Coronary artery (tissue), 2 donors: ENCODE data around the gene HIVEP1.
"Not testable (repeated sequence)": the region's sequence is repeated elsewhere in the genome, so short reads cannot be mapped to it uniquely, and the experiment has no call there.

Experiments used
- DNase-seq: peaks from one replicate; pipeline ENCODE4 v3.0.0-alpha.2; 2017; ENCODE audit warnings: low spot score
- H3K27ac ChIP-seq, 2 donors: fragments of 200-600 bp; sonication (generic); one replicate each; pipeline ENCODE4 v1.5.1; 2016 to 2019
- H3K4me3 ChIP-seq: fragments of 200-600 bp; sonication (generic); 2 replicates; pipeline ENCODE4 v1.5.1; 2016; ENCODE audit warnings: mild to moderate bottlenecking, moderate library complexity
- TF ChIP-seq, protein P1 (sequence below): fragments of 200-600 bp; sonication (generic); IDR thresholded peaks from one replicate; pipeline ENCODE4 v1.5.1; 2019; ENCODE audit warnings: antibody characterized with exemption

HIVEP1 gene

DNA sequence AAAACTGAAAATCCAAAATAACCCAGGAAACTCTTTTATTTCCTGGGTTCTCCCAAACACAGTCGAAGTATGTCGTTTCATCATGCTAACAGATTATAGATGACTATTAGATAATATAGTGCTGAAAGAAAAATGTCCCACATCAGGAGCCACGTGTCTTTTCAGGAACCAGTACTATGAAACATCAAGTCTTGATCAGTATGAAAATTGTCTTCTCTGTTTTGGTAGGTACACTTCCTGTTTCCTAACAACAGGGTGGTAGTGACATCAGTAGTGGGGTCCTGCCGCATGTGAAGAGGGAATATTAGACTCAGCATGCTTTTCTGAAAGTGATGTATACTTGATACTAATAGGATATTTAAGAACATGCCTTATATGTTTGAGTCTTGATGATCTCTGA is 136.7 kb downstream of the HIVEP1 start:
- H3K4me3 ChIP-seq, result no peak overlapping the region
- TF ChIP-seq, protein P1, sequence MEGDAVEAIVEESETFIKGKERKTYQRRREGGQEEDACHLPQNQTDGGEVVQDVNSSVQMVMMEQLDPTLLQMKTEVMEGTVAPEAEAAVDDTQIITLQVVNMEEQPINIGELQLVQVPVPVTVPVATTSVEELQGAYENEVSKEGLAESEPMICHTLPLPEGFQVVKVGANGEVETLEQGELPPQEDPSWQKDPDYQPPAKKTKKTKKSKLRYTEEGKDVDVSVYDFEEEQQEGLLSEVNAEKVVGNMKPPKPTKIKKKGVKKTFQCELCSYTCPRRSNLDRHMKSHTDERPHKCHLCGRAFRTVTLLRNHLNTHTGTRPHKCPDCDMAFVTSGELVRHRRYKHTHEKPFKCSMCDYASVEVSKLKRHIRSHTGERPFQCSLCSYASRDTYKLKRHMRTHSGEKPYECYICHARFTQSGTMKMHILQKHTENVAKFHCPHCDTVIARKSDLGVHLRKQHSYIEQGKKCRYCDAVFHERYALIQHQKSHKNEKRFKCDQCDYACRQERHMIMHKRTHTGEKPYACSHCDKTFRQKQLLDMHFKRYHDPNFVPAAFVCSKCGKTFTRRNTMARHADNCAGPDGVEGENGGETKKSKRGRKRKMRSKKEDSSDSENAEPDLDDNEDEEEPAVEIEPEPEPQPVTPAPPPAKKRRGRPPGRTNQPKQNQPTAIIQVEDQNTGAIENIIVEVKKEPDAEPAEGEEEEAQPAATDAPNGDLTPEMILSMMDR, result no peak
- DNase-seq, result no peak
- no peak overlapping the region for H3K27ac ChIP-seq

DNA sequence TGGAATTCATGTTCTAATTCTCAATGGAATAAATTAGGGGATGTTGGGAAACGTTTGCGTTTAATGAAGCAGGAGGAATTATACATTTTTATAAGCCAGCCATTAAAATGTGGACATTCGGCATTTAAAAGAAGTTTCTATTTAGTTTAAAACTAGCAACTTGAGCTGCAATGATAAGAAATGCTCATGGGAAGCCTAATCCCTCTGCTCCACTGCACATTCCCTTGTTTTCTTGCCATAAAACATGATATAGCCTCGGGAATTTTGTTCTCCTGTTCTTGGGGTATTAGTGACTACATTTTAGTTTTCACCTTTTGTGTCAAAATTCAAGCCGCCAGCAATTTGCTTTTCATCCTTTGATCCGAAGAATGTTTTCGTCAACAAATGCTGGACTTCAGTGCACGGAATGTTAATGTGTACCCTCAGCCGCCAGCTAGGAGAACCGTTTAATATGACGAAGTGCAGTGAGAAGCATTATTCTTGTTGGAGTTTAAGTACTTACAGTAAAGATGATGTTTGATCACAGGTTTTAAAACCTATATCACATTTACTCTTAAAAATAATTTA is 137.9 kb downstream of the HIVEP1 start:
- DNase-seq, result no peak
- TF ChIP-seq, protein P1, result no peak
- Histone ChIP-seq H3K4me3 (no peak overlapping the region), H3K27ac (no peak overlapping the region)

DNA sequence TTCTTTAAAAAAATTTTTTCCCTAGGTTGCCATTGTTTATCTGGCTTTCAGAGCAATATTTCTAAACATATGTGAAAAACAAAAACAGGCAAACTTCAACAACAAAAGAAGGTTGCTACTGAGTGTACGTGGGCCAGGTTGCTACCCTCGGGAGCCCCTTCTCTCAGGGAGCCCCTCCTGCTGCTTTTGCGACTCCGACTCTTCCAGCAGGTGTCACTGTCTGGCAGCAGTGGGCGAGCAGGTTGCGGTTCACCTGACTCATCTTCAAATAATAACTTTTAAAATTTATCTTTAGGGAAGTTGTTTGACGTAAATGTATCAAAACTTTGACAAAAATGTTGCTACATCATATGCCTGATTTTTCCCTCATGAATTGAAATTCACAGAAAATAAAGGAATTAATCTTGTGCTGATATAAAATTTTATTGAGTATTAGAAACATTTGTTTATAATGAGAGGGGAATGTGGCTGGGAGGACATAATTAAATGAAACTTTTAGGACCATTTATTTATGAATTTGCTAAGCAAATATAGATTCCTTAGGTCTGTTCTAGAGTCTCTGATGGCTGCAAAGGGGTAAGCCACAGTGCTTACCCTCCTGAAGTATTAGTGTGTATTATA is 138.8 kb downstream of the HIVEP1 start:
- Histone ChIP-seq H3K4me3 (no peak overlapping the region), H3K27ac (no peak overlapping the region)
- TF ChIP-seq, protein P1, result no peak
- DNase-seq, result no peak

DNA sequence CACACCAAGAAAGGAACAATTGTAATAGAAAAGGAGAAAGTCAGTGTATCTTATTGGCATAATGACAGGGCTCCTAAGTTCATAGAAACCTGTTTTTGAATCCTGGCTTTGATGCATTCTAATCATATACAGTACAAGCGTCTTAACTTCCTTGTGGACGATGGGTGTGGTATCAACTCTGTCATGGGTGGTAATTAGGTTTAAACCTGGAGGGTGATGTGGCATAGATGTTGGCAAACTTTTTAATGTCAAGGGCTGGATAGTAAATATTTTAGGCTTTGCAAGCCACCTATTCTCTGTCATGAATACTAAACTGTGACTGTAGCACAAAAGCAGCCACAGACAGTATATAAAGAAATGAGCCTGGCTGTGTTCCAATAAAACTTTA is 139.3 kb downstream of the HIVEP1 start:
- no peak for DNase-seq
- no peak overlapping the region for H3K4me3 ChIP-seq
- TF ChIP-seq, protein P1, result no peak
- no peak overlapping the region for H3K27ac ChIP-seq

DNA sequence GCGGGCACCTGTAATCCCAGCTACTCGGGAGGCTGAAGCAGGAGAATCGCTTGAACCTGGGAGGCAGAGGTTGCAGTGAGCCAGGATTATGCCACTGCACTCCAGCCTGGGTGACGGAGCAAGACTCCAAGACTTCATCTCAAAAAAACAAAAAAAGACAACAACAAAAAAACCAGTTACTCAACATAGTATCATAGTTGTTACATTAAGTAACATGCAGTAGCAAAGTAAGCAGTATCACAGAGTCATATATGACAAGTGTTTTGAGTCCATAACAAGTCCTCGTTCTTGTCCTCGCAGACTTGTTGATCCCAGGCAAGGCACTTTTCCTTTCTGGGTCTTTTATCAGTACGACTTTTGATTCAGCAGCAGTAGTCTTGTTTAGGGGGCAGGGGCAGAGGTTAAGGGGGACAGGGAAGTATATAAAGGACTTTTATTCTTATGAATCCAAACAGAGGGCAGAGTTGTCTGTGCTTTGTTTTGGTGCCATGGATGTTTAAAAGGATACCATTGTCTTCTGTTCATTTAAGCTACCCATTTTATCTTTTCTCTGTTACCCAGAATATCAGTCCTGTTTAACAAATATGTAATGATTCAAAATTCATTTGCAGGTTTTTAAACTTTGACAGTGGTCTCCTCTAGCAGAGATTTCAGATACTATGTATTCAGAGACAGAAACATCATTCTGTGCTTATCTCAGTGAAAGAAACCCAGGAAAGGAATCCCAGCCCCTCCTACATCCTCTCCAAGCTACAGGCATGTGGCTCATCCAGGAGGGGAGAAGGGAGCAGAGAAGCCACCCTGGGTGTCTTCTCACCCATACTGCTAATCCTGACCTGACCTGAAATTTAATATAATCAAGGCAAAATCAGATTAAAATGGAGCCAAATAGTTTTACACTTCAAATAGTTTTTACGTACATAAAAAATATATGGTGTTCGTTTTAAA is 140.2 kb downstream of the HIVEP1 start:
- Histone ChIP-seq H3K27ac (no peak overlapping the region), H3K4me3 (no peak overlapping the region)
- no peak for DNase-seq
- TF ChIP-seq, protein P1, result no peak

DNA sequence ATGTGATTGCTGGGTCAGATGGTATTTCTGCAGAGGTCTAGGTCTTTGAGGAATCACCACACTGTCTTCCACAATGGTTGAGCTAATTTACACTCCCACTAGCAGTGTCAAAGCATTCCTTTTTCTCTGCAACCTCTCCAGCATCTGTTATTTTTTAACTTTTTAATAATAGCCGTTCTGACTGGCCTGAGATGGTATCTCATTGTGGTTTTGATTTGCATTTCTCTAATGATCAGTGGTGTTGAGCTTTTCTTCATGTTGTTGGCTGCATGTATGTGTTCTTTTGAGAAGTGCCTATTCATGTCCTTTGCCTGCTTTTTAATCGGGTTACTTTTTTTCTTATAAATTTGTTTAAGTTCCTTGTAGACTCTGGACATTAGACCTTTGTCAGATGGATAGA is 143.7 kb downstream of the HIVEP1 start:
- H3K27ac ChIP-seq, H3K4me3 ChIP-seq, DNase-seq: not testable (repeated sequence)

DNA sequence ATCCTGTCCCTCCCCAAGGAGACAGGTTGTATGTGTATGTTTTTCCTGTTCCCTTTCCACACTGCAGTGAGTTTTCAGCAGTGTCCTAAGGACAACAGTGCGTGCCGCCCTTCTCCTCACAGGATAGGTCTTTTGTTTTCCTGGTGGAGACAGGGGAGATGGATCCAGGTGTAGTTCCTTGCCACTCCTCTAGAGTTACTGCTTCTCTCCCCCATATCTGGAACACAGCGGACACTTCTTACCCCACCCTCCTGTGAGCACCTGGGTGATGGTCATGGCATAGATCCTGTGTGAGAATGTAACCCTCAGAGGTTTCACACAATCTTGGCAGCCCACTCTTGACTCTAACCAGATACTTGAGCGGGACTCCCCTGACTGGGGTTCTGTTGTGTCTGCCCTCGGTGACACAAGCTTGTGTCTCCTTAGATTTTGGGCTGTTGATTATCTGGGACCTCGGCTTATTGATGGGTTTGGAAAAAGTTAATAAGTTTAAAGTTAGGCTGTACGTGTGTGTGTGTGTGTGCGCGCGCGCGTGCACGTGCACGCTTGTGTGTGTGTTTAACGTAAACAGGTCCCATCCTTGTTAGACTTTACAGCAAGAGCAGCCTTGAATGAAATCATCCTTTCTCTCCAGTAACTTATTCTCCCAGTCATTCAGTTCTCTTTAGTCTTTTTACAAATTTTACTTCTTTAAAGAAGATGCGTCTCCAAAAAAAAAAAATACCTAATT is 146.7 kb downstream of the HIVEP1 start:
- Histone ChIP-seq H3K27ac (no peak overlapping the region), H3K4me3 (no peak overlapping the region)
- no peak for DNase-seq
- TF ChIP-seq, protein P1, result no peak
